H1 (cell line): ENCODE data around the gene AGAP1.

ENCODE experiments used
- CTCF ChIP-seq, 3 experiments: IDR thresholded peaks; 1 replicate in 2 of 3; 2 replicates in 1 of 3; pipeline versions ENCODE4 v1.5.1 to v1.6.1; 2011; ENCODE audit warnings: low read length in 3 of 3, mild to moderate bottlenecking in 3 of 3, inconsistent platforms in 2 of 3, low read depth in 1 of 3, moderate library complexity in 1 of 3; ENCODE audit not compliant: insufficient read depth in 1 of 3; ENCODE audit errors: control extremely low read depth in 1 of 3
- EZH2 ChIP-seq: fragments of 200-600 bp; sonication (generic); IDR thresholded peaks from 2 replicates; pipeline ENCODE4 v1.7.1; 2012; ENCODE audit warnings: low read depth, mild to moderate bottlenecking, moderate library complexity, low read length, inconsistent platforms; ENCODE audit not compliant: severe bottlenecking
- POLR2A ChIP-seq, 2 experiments: IDR thresholded peaks; 1 replicate in 1 of 2; 2 replicates in 1 of 2; pipeline ENCODE4 v1.6.1; 2011; ENCODE audit warnings: low read depth in 2 of 2, low read length in 2 of 2, mild to moderate bottlenecking in 2 of 2; ENCODE audit errors: control extremely low read depth in 1 of 2
- YY1 ChIP-seq: IDR thresholded peaks from 2 replicates; pipeline ENCODE4 v1.6.1; 2011; ENCODE audit warnings: low read depth, mild to moderate bottlenecking, low read length

DNA sequence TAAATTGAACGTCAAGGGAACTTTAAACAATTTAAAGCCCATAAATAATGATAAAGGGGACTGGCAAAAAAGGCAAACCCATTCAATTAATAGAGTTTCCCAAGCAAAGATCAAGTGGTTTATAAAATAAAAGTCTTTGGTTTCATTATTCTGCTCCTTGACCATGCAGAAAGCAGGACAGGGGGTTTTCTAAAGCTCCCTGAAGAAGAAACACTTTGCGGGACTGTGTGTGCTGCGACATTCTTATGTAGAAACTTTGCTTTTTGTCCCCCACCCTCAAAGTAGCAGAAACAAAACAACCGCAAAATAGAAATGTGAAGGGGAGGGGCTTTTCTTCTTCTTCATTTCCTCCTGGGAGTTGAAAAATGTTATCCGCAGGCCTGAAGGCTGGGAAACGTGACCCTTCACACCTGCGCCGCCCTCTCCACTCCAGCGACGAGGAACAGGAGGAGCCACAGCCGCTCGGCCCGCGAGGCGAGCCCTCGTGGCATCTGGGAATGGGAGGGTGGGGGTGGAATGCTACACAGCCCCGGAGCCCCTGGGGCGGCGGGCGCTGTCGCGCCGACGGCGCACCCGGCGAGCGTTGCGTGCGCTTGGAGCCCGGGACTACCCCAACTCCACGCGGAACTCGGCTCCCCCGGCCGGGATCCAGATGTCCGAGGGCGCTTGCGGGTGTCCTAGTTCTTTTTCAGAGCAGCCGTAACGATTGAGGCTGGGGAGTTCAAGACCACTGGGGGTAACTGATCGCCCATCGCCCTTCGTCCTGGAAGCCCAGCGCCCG is 678.6 kb downstream of the AGAP1 start:
- TF ChIP-seq CTCF (IDR thresholded peaks at IDR 0.05; ENCODE audit: control extremely low read depth in 1 of 3, insufficient read depth in 1 of 3, low read depth in 1 of 3, low read length in 3 of 3), result no peak
- TF ChIP-seq YY1, result no peak
- no peak for TF ChIP-seq EZH2
- no peak for TF ChIP-seq POLR2A (IDR thresholded peaks at IDR 0.05; ENCODE audit: control extremely low read depth in 1 of 2, low read depth in 2 of 2, low read length in 2 of 2)
